Measurements from ENCODE around the gene IFI30. TPM values are rescaled to one million over a fixed set of nuclear protein-coding genes. Genes with fewer than 3 reads are reported as not detected.
A peak's percentile ranks its signal among the peaks of the same experiment; 100 is the strongest.
"Not testable (repeated sequence)": the region's sequence is repeated elsewhere in the genome, so short reads cannot be mapped to it uniquely, and the experiment has no call there.

Gene IFI30
- total RNA-seq, 1 experiment from 2014 or later, result 22.4 TPM

DNA sequence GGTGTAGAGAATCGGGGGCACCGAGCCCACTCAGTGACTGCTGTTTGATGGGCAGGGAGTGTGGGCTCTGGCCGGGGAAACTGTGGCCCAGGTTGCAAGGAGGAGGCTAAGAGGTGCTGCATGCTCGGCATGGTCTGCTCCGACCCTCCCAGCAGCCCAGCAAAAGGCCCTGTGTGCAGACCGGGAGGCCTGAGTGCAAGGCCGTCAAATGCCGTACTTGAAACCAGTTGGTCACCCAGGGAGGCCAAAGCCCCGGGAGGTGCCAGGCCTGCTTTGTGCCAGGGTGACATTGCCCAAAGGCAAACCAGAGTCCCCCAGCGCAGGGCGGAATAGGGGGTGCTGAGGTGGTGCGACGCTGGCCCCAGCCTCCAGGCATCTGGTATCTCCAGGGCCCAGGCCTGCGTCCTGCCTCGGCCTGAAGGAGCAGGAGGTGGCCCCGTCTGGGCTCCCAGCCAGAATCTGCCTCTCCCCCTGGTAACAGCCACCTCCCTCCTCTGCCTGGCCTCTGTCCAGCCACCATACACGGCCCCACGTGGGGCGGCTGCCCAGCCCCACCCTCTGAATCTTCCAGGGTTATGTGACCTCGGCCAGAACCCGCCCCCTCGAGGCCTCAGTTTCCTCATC is 16.7 kb upstream of the IFI30 start:
- no TSS peak for BruUV-seq (replicated peaks)
- DNase-seq, result peak; percentile 85
- CTCF ChIA-PET, result no interaction called here
- Mint-ChIP-seq H3K4me1 (ENCODE audit: low read depth, unreplicated experiment) (peaks cover 26% of the 10 kb centered on the region), H3K27ac (ENCODE audit: unreplicated experiment) (no peak overlapping the region), H3K4me3 (ENCODE audit: low read depth, unreplicated experiment) (no peak overlapping the region), H3K27me3 (ENCODE audit: unreplicated experiment) (no peaks in the 10 kb centered on the region), H3K36me3 (ENCODE audit: insufficient read depth, unreplicated experiment) (peaks cover 44% of the 10 kb centered on the region), H3K9me3 (ENCODE audit: low read depth, unreplicated experiment) (no peaks in the 10 kb centered on the region)
- intact Hi-C loops (cut with micrococcal nuclease; ENCODE audit: unreplicated experiment), result no loop called here
- TF ChIP-seq, protein P1, sequence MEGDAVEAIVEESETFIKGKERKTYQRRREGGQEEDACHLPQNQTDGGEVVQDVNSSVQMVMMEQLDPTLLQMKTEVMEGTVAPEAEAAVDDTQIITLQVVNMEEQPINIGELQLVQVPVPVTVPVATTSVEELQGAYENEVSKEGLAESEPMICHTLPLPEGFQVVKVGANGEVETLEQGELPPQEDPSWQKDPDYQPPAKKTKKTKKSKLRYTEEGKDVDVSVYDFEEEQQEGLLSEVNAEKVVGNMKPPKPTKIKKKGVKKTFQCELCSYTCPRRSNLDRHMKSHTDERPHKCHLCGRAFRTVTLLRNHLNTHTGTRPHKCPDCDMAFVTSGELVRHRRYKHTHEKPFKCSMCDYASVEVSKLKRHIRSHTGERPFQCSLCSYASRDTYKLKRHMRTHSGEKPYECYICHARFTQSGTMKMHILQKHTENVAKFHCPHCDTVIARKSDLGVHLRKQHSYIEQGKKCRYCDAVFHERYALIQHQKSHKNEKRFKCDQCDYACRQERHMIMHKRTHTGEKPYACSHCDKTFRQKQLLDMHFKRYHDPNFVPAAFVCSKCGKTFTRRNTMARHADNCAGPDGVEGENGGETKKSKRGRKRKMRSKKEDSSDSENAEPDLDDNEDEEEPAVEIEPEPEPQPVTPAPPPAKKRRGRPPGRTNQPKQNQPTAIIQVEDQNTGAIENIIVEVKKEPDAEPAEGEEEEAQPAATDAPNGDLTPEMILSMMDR (IDR thresholded peaks at IDR 0.05; ENCODE audit: unreplicated experiment), result no peak

DNA sequence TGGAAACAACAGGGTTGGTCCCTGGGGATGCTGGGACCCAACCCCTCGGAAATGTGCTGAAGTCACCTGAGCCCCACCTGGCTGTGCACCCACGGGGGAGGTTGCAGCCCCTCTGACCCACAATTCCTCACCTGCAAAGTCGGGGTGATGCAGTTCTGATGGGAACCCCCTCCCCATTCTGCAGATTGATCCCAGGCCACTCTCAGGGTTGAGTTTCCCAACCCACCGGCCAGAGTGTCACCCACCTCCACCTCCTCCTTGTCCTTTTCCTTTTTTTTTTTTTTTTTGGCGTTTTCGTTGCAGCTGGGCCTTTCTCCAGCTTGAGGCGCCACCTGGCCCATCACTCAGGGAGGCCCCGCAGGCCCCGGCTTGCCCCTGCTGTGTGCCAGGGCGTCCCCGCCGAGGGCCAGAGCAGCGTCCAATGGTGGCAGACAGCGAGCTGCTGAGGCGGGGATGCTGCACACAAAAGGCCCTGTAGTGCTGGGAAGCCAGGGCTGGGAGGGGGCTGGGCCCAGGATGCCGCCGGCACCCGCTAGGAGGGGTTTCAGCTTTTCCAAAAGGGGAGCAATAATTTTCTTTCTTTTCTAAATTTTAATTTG is 16.0 kb upstream of the IFI30 start:
- Mint-ChIP-seq H3K4me1 (ENCODE audit: low read depth, unreplicated experiment) (peaks cover 20% of the 10 kb centered on the region), H3K4me3 (ENCODE audit: low read depth, unreplicated experiment) (no peak overlapping the region), H3K27me3 (ENCODE audit: unreplicated experiment) (no peaks in the 10 kb centered on the region), H3K27ac (ENCODE audit: unreplicated experiment) (no peak overlapping the region), H3K9me3 (ENCODE audit: low read depth, unreplicated experiment) (no peaks in the 10 kb centered on the region), H3K36me3 (ENCODE audit: insufficient read depth, unreplicated experiment) (peaks cover 40% of the 10 kb centered on the region)
- TF ChIP-seq, protein P1 (IDR thresholded peaks at IDR 0.05; ENCODE audit: unreplicated experiment), result no peak
- no TSS peak for BruUV-seq (replicated peaks)
- intact Hi-C loops (cut with micrococcal nuclease; ENCODE audit: unreplicated experiment), result no loop called here
- no peak for DNase-seq
- CTCF ChIA-PET, result no interaction called here

DNA sequence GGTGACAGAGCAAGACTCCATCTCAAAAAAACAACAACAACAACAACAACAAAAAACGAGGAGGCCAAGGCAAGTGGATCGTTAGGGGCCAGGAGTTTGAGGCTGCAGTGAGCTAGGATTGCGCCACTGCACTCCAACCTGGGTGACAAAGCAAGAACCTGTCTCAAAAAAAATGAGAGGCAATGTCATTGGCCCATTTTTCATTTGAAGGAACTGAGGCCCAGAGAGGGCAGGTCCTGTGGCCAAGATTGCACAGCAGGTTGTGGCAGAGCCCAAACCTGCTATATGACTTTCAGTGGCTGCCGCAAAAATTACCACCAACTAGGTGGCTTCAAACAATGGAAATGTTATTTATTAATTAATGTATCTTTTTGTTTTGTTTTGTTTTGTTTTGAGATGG is 15.1 kb upstream of the IFI30 start:
- peaks cover 39% of the 10 kb centered on the region for H3K36me3 Mint-ChIP-seq (ENCODE audit: insufficient read depth, unreplicated experiment)
- DNase-seq, result no peak
- CTCF ChIA-PET, result no interaction called here
- no peak overlapping the region for H3K4me3 Mint-ChIP-seq (ENCODE audit: low read depth, unreplicated experiment)
- no peaks in the 10 kb centered on the region for H3K9me3 Mint-ChIP-seq (ENCODE audit: low read depth, unreplicated experiment)
- H3K27me3 Mint-ChIP-seq (ENCODE audit: unreplicated experiment), result no peaks in the 10 kb centered on the region
- intact Hi-C loops (cut with micrococcal nuclease; ENCODE audit: unreplicated experiment), result no loop called here
- TF ChIP-seq, protein P1 (IDR thresholded peaks at IDR 0.05; ENCODE audit: unreplicated experiment), result no peak
- no TSS peak for BruUV-seq (replicated peaks)
- no peak overlapping the region for H3K27ac Mint-ChIP-seq (ENCODE audit: unreplicated experiment)
- peaks cover 19% of the 10 kb centered on the region for H3K4me1 Mint-ChIP-seq (ENCODE audit: low read depth, unreplicated experiment)

DNA sequence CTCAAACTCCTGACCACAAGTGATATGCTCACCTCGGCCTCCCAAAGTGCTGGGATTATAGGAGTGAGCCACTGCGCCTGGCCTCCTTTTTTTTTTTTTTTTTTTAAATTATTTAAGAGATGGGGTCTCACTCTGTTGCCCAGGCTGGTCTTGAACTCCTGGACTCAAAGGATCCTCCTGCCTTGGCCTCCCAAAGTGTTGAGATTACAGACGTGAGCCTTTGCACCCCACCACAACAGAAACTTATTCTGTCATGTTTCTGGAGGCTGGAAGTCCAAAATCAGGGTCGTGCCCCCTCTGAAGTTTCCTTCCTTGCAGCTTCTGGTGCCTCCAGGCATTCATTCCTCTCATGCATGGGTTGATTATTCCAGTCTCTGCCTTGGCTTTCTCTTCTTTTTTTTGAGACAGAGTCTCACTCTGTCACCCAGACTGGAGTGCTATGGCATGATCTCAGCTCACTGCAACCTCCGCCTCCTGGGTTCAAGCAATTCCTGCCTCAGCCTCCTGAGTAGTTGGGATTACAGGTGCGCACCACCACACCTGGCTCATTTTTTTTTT is 14.5 kb upstream of the IFI30 start:
- H3K4me1 Mint-ChIP-seq (ENCODE audit: low read depth, unreplicated experiment), result peaks cover 13% of the 10 kb centered on the region
- DNase-seq; CTCF ChIA-PET; intact Hi-C loops (cut with micrococcal nuclease; ENCODE audit: unreplicated experiment); H3K27ac Mint-ChIP-seq (ENCODE audit: unreplicated experiment); H3K4me3 Mint-ChIP-seq (ENCODE audit: low read depth, unreplicated experiment); BruUV-seq (replicated peaks); H3K27me3 Mint-ChIP-seq (ENCODE audit: unreplicated experiment); H3K9me3 Mint-ChIP-seq (ENCODE audit: low read depth, unreplicated experiment): not testable (repeated sequence)
- peaks cover 38% of the 10 kb centered on the region for H3K36me3 Mint-ChIP-seq (ENCODE audit: insufficient read depth, unreplicated experiment)

DNA sequence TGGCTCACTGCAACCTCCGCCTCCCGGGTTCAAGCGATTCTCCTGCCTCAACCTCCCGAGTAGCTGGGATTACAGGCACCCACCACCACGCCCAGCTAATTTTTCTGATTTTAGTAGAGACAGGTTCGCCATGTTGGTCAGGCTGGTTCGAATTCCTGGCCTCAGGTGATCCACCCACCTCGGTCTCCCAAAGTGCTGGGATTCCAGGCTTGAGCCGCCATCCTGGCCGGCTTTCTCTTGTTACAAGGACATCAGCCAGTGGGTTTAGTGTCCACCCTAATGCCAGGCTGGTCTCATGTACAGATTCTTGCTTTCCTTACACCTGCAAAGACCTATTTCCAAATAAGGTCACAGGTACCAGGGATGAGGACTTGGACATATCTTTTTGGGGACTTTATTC is 13.8 kb upstream of the IFI30 start:
- Mint-ChIP-seq H3K27ac (ENCODE audit: unreplicated experiment) (no peak overlapping the region), H3K4me1 (ENCODE audit: low read depth, unreplicated experiment) (peaks cover 8% of the 10 kb centered on the region), H3K27me3 (ENCODE audit: unreplicated experiment) (no peaks in the 10 kb centered on the region), H3K4me3 (ENCODE audit: low read depth, unreplicated experiment) (no peak overlapping the region), H3K9me3 (ENCODE audit: low read depth, unreplicated experiment) (no peaks in the 10 kb centered on the region), H3K36me3 (ENCODE audit: insufficient read depth, unreplicated experiment) (peaks cover 33% of the 10 kb centered on the region)
- CTCF ChIA-PET, result no interaction called here
- no TSS peak for BruUV-seq (replicated peaks)
- intact Hi-C loops (cut with micrococcal nuclease; ENCODE audit: unreplicated experiment), result no loop called here
- TF ChIP-seq, protein P1 (IDR thresholded peaks at IDR 0.05; ENCODE audit: unreplicated experiment), result no peak
- no peak for DNase-seq

Data from Calu3 (cell line).